Gastrocnemius medialis (tissue), 4 donors: Measurements from ENCODE around the gene FGF2.

Experiments
- CTCF ChIP-seq, 5 experiments: fragments of 450-650 bp in 3 of 5; fragments of 200-600 bp in 2 of 5; sonication (generic) in 2 of 5; IDR thresholded peaks in 4 of 5; conservative IDR thresholded peaks in 1 of 5; 1 replicate in 4 of 5; 2 replicates in 1 of 5; pipeline ENCODE4 v1.5.1; 2016 to 2019; ENCODE audit warnings: antibody characterized with exemption in 5 of 5, mild to moderate bottlenecking in 3 of 5, moderate library complexity in 3 of 5
- POLR2A ChIP-seq, 2 donors: fragments of 450-650 bp; IDR thresholded peaks; one replicate each; pipeline ENCODE4 v1.6.1; 2017; ENCODE audit warnings: antibody characterized with exemption in 2 of 2, mild to moderate bottlenecking in 2 of 2, moderate library complexity in 2 of 2

- TF ChIP-seq CTCF (IDR thresholded peaks at IDR 0.05 in 4 of 5, conservative IDR thresholded peaks at IDR 0.05 in 1 of 5) (no peak), POLR2A (IDR thresholded peaks at IDR 0.05) (no peak)
These were observed 85.0 kb downstream of the FGF2 start for GRCh38 chr4:122911588-122911987.
